ENCODE results near the gene PCYT1A. TPM values are rescaled to one million over a fixed set of nuclear protein-coding genes. Genes with fewer than 3 reads are reported as not detected.
A peak's percentile ranks its signal among the peaks of the same experiment; 100 is the strongest.

Gene PCYT1A
- total RNA-seq, 1 experiment from 2014 or later, result 96.8 TPM

GRCh38 chr3:196280689-196281440 lies 6.7 kb downstream of the PCYT1A start:
- intact Hi-C loops (cut with micrococcal nuclease; ENCODE audit: unreplicated experiment), result no loop called here
- DNase-seq (ENCODE audit: low read depth, low spot score) (no peak), ATAC-seq (no peak)
- no peak for TF ChIP-seq CTCF (IDR thresholded peaks at IDR 0.05)
- no peak for TF ChIP-seq POLR2AphosphoS5 (IDR thresholded peaks at IDR 0.05; ENCODE audit: low read depth, low read length)
- no peak for TF ChIP-seq TCF7L2 (IDR thresholded peaks at IDR 0.05; ENCODE audit: low read depth, low read length)
- no peak for TF ChIP-seq REST (IDR thresholded peaks at IDR 0.05; ENCODE audit: insufficient read depth in 1 of 2, low read depth in 2 of 2, low read length in 1 of 2)
- no peak for TF ChIP-seq SIN3A (IDR thresholded peaks at IDR 0.05; ENCODE audit: borderline replicate concordance, insufficient read depth, low read depth, low read length)
- Histone ChIP-seq H3K27ac (ENCODE audit: low read length) (peak overlapping the region; percentile 29; the same call in 1 of the 2 replicates), H3K4me3 (ENCODE audit: low read depth in 2 of 2, low read length in 2 of 2) (no peak overlapping the region), H3K36me3 (ENCODE audit: control insufficient read depth, insufficient read depth, low read length) (no peaks in the 10 kb centered on the region), H3K4me1 (ENCODE audit: control insufficient read depth, insufficient read depth, low read length) (peaks cover 53% of the 10 kb centered on the region), H3K9me3 (ENCODE audit: control insufficient read depth, insufficient read depth, low read depth, low read length) (no peaks in the 10 kb centered on the region), H3K27me3 (ENCODE audit: control insufficient read depth, insufficient read depth, low read length) (no peaks in the 10 kb centered on the region)
- BruUV-seq (replicated peaks), result no TSS peak
- CTCF ChIA-PET, result interaction anchor here (0.5 to 0.7 kb wide), 3 partner anchors 86 to 242 kb away, joined by 4 to 9 read pairs (median 4); no protein-coding TSS in a partner anchor
- in situ Hi-C loops (cut with HindIII; ENCODE audit: low pct_unique_long_range_greater_than_20kb, low sequenced_read_pairs), result no loop called here
- POLR2A ChIA-PET, result interaction anchor here (0.6 to 0.7 kb wide), 2 partner anchors 8 to 19 kb away, joined by 3 to 9 read pairs; no protein-coding TSS in a partner anchor

- H3K4me3 ChIP-seq (ENCODE audit: low read depth in 2 of 2, low read length in 2 of 2), result no peak overlapping the region
- CTCF ChIA-PET, result no interaction called here
- intact Hi-C loops (cut with micrococcal nuclease; ENCODE audit: unreplicated experiment) (no loop called here), in situ Hi-C loops (cut with HindIII; ENCODE audit: low pct_unique_long_range_greater_than_20kb, low sequenced_read_pairs) (no loop called here)
- peaks cover 9% of the 10 kb centered on the region for H3K4me1 ChIP-seq (ENCODE audit: control insufficient read depth, insufficient read depth, low read length)
- POLR2A ChIA-PET, result interaction anchor here (0.6 kb wide), 1 partner anchor 812 kb away, joined by 3 read pairs; no protein-coding TSS in a partner anchor
- H3K27me3 ChIP-seq (ENCODE audit: control insufficient read depth, insufficient read depth, low read length), result no peaks in the 10 kb centered on the region
- H3K9me3 ChIP-seq (ENCODE audit: control insufficient read depth, insufficient read depth, low read depth, low read length), result no peaks in the 10 kb centered on the region
- ATAC-seq (no peak), DNase-seq (ENCODE audit: low read depth, low spot score) (no peak)
- no TSS peak for BruUV-seq (replicated peaks)
- H3K36me3 ChIP-seq (ENCODE audit: control insufficient read depth, insufficient read depth, low read length), result no peaks in the 10 kb centered on the region
- TF ChIP-seq SIN3A (IDR thresholded peaks at IDR 0.05; ENCODE audit: borderline replicate concordance, insufficient read depth, low read depth, low read length) (no peak), CTCF (IDR thresholded peaks at IDR 0.05) (no peak)
- no peak overlapping the region for H3K27ac ChIP-seq (ENCODE audit: low read length)
Observed at GRCh38 chr3:196275126-196275525, 12.4 kb downstream of the PCYT1A start.
